Stimulated activated CD4-positive, alpha-beta T cell treated with anti-CD3 and anti-CD28 coated beads, Interleukin-1b, Interleukin-23, amount 100 ng/mL, for 48 hours (primary cell): Measurements from ENCODE around the gene STARD5.

Source experiments
- DNase-seq: peaks from one replicate; pipeline ENCODE4 v3.0.0-alpha.2; 2020

Gene STARD5

DNA sequence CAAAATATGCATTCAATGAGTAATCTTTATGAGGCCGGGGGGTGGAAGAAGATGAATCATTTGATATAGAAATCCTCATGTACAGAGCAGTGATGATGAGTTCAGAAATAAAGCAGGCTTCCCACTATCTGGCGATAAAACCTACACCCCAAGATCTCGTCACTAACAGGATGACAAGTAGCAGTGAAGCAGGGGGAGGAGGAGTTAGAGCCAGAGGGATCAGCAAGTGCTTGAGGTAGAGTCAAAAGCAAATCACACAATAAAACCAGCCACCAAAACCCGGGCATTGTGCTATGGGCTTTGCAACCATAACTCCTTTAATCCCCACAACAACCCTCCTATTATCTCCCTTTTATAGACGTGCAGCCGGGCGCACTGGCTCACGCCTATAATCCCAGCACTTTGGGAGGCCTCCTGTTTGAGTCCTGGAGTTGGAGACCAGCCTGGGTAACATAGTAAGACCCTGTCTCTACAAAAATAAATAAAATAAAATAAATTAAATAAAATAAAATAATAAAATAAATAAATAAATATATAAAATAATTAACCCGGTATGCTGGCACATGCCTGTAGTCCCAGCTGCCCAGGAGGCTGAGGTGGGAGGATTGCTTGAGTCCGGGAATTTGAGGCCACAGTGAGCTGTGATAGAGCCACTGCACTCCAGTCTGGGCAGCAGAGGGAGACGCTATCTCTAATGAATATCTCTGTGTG, 53.0 kb downstream of the STARD5 start:
- DNase-seq, result no peak

DNA sequence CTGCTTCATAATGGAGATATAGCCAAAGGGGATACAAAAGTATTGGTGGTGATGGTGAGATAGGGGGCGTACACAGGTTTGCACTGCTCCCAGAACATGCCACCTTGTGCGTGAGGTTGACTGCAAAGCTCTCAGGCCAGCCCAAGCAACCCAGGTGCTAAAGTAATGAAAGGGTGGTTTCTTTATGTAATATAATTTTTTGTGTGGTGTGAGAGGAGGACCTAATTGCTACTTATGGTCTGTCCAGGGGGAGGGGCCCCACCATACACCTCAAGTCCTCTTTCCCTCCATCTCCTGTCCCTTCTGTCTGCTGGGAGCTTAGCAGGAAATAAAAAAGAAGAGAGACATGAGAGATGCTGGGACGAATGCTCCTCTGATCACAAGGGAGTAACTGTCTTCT, 53.8 kb downstream of the STARD5 start:
- DNase-seq, result no peak

DNA sequence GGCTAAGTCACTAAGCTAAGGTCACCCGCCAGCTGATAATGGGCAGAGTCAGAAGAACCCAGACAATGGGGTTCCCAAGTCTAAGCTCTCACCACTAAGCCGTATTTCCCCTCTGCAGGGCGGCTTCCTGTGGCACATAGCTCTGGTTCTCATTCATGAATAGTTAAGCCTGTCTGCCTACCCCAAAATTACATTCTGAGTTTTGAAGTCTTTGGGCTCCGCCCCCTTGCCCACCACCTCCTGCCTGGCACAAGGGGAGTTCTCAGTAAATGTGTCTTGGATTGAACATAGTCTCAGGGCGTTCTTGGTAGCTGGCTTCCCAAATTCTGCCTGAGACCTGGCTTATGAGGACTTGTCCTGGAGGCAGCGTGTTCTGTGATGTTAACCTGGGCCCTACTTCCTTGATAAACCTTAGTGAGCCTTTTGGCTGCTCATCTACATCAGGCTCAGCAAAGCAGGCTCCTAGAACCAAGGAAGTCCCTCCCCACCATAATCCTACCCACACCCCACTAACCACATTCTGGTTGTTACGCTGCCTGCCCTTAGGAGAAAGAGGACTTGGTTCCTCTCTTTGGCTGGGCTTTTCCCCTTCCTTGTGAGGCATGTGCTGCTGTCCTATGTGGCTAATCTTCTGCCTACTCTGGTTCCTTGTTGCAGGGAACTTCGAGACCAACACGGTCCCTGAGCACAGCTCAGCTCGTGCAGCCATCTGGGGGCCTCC, 54.9 kb downstream of the STARD5 start:
- DNase-seq, result no peak

DNA sequence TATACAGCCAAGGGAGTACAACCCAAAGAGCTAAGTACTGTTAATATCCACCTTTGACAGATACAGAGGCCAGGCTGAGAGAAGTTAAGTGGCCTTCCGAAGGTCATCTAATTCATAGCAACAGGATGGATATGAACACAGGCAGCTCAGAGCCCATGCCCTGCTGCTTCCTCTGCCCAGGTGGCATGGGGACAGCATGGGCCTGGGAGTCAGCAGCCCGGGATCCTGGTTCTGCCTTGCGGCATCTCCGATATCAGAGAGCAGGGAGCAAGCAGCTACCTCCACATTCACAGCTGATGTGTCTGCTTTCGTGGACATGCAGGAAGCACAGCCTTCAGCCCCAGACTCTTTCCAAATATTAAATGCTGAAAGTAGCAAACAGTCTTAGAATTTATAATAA, 55.6 kb downstream of the STARD5 start:
- no peak for DNase-seq

DNA sequence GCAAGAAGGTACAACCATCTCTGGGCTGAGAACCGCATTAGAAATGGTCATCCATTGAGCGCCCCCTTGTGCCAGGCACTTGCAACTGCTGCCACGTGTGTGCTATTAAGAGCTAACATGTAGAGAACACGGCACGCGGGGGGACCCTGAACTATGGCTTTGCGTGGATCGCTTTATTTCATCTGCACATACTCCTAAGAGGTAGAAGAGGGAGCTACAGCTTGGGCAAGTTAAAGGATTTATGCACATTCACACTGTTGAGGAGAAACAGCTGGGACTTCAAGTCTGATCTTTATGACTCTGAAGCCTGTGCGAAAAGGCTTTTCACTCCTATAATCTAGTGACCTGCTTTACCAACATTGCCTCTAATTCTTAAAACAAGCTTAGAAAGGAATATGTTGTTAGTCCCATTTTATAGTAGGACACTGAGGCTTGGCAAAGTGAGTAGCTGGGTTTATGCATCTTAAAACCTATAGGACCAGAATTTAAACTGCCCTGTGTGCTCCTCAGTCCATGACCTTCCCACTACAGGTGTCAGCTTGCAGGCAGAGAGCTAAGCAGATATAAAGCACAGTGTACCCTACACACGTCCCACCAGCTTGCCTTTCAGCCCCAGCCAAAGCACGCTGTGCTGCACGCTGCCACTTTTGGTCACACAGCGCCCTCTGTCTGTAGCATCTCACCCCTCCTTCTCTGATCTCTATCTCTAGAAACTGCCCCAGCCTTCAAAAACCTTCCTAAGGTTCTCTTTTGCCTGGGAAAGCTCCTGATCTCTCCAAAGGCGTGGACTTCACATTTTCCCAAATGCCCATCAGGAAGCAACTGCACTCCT, 57.8 kb downstream of the STARD5 start:
- DNase-seq, result peak; percentile 83

DNA sequence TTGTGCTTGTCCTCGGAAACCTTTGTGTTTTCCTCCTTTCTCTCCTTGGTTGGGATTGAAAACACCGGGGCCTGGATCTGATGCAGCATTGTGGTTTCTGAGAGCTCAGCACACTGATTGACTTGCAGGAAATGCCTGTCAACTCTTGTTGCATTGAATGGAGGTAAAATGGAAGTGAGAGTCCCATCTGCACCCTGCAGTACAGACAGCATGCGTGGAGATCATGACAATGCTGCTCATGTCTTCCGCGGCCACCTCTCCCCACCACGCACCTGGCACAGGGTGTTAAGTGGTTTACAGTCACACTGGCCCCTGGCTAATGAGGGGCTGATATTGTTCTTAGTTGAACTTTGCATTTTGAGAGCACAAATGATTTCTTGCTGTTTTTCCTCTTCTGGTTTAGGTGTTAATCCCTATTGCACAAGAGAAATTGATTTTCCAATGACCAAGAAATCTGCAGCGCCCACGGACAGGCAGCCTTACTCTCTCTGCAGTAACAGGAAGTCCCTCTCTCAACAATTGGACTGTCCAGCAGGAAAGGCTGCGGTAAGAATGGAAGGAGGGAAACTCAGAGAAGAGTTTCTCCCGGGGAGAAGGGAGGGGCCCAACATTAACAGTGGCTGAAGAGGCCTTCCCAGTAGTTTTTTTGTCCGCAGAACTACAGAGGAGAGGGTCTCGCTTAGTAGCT, 58.5 kb downstream of the STARD5 start:
- DNase-seq, result no peak

DNA sequence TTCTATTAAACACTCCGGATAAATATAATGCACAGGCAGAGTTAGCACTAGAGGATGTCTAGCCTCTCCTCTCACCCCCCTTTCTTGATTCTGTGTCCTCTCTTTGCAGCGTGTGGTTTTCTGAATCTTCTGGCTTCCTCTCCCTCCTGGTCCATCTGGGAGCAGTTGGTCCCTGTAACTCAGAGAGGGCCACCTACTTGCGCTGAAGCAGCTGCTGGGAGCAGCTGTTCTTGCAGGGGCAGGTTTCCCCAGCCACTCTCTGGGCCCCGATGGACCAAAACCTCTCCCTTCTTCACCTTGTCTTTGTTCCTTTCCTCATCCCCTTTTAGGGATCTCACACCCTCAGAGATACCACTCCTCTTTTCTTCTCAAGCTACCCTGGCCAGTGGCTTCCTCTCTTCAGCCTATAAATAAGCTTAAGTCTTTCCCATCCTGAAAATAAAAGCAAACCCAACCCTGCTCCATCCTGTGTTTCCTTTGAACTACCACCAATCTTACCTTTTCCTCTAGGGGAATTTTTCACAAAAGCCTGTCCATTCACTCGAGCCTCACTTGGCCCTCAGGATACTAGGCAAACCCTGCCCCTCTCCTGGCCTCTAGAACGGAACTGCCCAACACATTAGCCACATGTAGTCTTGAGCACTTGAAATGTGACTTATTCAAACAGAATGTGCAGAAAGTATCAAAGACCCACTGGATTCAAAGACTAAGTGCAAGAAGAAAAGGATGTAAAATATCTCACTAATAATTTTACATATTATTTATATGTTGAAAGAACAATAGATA, 59.7 kb downstream of the STARD5 start:
- DNase-seq, result no peak

DNA sequence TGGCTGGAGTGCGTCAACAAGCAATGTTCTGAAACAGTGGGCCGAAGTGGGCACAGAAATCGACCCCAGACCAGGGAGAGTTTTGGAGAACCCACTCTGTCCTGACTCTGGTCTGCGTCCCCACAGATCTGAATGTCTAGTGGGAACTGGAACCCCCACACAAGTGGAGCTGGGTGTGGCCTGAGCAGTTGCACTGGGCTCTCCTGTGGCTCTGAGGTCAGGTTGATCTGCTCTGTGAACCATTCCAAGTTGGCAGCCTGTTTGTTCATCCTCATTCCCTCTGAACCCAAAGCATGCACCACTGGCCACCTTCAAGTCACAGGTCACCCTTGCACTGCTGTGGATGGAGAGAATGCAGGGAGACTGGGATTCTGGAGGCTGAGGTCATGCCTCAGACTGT, 60.5 kb downstream of the STARD5 start:
- no peak for DNase-seq

DNA sequence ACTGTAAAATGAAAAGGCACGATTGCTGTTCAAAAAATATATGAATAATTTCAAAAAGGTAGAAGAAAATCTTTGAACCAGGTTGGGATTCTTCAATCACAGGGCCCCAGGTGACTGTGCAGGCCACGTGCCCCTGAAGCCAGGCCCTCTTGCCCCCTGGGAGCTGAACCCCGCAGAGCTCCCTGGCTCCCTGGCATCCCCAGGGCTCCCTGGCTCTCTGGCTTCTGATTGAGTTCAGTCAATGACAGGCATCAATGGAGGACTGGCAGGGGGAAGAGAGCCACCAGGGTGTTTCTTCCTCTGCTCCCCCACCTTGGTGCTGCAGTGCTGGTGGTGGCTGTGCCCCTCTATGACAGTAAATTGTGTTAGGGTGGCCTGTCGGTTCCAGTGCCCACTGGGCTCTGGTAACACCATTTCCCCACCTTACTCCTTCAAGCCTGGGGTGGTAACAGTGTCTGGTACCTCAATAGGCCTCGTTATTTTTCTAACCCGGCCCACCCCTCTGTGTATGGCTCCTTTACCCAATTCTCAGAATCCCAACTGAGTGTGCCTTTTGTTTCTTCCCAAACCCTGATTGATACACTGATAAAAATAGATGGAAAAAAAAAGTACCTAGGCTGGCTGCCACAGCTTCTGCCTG, 62.6 kb downstream of the STARD5 start:
- no peak for DNase-seq

DNA sequence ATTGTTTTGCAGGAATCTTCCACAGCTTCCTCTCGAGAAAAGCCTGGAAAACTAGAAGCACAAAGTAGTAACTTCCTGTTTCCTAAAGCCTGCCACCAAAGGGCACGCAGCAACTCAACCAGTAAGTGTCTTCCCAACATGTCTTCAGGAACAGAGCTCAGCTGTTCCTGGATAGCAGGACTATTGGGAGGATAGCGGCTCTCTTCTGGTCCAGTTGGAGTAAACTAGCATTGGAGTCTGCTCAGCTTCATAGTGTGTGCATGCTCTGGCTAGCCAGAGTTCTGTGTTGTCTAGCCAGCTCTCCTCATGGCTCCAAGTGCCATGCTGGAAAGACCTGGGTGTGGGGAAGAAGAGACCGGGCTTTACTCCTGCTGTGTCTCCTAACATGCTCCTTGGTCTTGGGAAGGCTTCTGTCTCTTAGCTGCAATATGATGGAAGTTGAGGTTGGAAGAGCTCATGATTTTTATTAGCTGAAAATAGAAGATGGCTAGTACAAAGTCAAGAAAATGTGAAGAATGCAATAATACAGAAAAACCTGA, 64.1 kb downstream of the STARD5 start:
- DNase-seq, result no peak
